SH-SY5Y (cell line): Measurements from ENCODE around the gene FUBP1.

Experiments used
- GATA2 ChIP-seq: IDR thresholded peaks from 2 replicates; pipeline ENCODE4 v1.6.1; 2011; ENCODE audit warnings: mild to moderate bottlenecking, low read depth, low read length
- GATA3 ChIP-seq: IDR thresholded peaks from 2 replicates; pipeline ENCODE4 v1.6.1; 2011; ENCODE audit warnings: low read depth, mild to moderate bottlenecking, low read length, moderate library complexity

DNA sequence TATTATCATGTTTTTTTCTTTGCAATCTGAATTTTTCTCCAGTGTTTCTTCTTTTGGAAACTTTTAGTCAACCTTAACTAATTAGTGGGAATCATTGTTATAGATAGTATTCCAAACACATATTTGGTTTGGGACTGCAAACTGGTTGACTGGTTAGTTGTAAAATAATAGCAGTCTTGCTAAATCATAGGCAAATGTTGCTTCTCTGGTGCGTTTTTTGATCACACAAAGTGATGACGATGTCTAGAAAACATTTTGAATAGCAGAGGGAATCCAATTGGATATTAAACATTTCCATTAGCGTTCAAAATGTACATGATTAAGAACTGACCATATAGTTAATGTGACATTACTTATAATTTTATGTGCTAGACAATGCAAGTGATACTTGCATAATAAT is 30.4 kb upstream of the FUBP1 start:
- TF ChIP-seq GATA2 (no peak), GATA3 (no peak)
